Thyroid gland (tissue), 4 donors: ENCODE measurements around the gene SLCO1C1. TPM values are rescaled to one million over a fixed set of nuclear protein-coding genes. Genes with fewer than 3 reads are reported as not detected.

Source experiments
- DNase-seq, 2 donors: peaks; one replicate each; pipeline ENCODE4 v3.0.0-alpha.2; 2019
- H3K27ac ChIP-seq, 3 donors: fragments of 200-600 bp; sonication (generic); 1 replicate in 2 of 3; 2 replicates in 1 of 3; pipeline ENCODE4 v1.5.1; 2016 to 2019; ENCODE audit warnings: mild to moderate bottlenecking in 1 of 3, moderate library complexity in 1 of 3
- H3K27me3 ChIP-seq: fragments of 200-600 bp; sonication (generic); one replicate; pipeline ENCODE4 v1.5.1; 2019
- H3K36me3 ChIP-seq, 2 donors: fragments of 200-600 bp; sonication (generic); one replicate each; pipeline ENCODE4 v1.5.1; 2016 to 2019
- H3K4me1 ChIP-seq, 2 donors: fragments of 200-600 bp; sonication (generic); one replicate each; pipeline ENCODE4 v1.5.1; 2017 to 2019
- H3K4me3 ChIP-seq, 3 donors: fragments of 200-600 bp; sonication (generic); replicated peaks in 1 of 3; 1 replicate in 2 of 3; 2 replicates in 1 of 3; pipeline ENCODE4 v1.5.1; 2016; ENCODE audit warnings: mild to moderate bottlenecking in 1 of 3
- H3K9me3 ChIP-seq: fragments of 200-600 bp; sonication (generic); one replicate; pipeline ENCODE4 v1.5.1; 2017
- CTCF ChIP-seq, 6 experiments: fragments of 200-600 bp in 3 of 6; fragments of 450-650 bp in 3 of 6; sonication (generic) in 3 of 6; IDR thresholded peaks; one replicate each; pipeline ENCODE4 v1.5.1; 2016 to 2019; ENCODE audit warnings: antibody characterized with exemption in 6 of 6, mild to moderate bottlenecking in 2 of 6, inconsistent platforms in 1 of 6, moderate library complexity in 1 of 6
- POLR2A ChIP-seq, 2 donors: fragments of 450-650 bp; IDR thresholded peaks; one replicate each; pipeline ENCODE4 v1.6.1; 2017; ENCODE audit warnings: antibody characterized with exemption in 2 of 2, mild to moderate bottlenecking in 2 of 2, moderate library complexity in 1 of 2
- whole genome bisulfite sequencing, 2 donors: methylation state at CpG; one replicate each; pipeline ENCODE4 v1.1.5; 2017; 5-methylcytosine and 5-hydroxymethylcytosine counted together
- intact Hi-C: fragments of 100-400 bp; cut with DNase I; formaldehyde crosslinking; loops from one replicate; pipeline ENCODE4 v1.15.1; 2023
- total RNA-seq, 4 donors: library from RNA; depleted of rRNA; stranded (reverse); fragments of >200 nt; gene quantifications; one replicate each; pipeline ENCODE4 v1.2.3, GENCODE V29; 2016

Gene SLCO1C1, protein sequence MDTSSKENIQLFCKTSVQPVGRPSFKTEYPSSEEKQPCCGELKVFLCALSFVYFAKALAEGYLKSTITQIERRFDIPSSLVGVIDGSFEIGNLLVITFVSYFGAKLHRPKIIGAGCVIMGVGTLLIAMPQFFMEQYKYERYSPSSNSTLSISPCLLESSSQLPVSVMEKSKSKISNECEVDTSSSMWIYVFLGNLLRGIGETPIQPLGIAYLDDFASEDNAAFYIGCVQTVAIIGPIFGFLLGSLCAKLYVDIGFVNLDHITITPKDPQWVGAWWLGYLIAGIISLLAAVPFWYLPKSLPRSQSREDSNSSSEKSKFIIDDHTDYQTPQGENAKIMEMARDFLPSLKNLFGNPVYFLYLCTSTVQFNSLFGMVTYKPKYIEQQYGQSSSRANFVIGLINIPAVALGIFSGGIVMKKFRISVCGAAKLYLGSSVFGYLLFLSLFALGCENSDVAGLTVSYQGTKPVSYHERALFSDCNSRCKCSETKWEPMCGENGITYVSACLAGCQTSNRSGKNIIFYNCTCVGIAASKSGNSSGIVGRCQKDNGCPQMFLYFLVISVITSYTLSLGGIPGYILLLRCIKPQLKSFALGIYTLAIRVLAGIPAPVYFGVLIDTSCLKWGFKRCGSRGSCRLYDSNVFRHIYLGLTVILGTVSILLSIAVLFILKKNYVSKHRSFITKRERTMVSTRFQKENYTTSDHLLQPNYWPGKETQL
- total RNA-seq = 1 to 10 TPM; 1.1 to 4.7 (median 1.3) TPM

DNA sequence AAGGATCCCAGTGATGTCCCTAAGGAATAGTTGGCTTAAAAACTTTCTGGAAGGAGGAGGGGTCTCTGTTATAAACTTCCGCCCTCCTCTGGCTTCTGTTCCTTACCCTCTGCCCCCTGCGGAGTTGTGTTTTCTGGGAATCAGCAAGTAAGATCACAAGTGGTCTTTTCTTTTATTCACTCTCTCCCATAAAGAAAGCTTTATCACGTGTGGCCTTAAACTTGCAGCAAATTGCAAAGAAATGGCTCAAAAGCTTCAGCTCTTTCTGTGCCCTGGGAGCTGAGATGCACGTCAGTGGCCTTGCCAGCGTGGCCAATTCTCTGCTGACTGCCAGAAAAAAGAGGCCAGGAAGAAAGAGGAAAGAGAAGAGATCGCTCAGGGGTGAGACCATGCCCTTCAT lies at the start of gene SLCO1C1:
Gene SLCO1C1, plus strand, starts transcription at position 101 of the 400 bp plus-strand sequence. CDS start 4,245 bp downstream, outside the sequence.
- Histone ChIP-seq H3K27ac (peak within 1 kb of the TSS in 1 of 3 donors; percentile 16), H3K4me3 (no peak within 1 kb of the TSS), H3K36me3 (no peaks in the 10 kb centered on the region), H3K27me3 (no peaks in the 10 kb centered on the region), H3K9me3 (no peaks in the 10 kb centered on the region), H3K4me1 (peaks cover 0 to 5% of the 10 kb centered on the region in 2 donors)
- 28 to 30% methylated on average over 6 of the region's 6 CpGs for WGBS, 2 donors
- no peak for TF ChIP-seq POLR2A (IDR thresholded peaks at IDR 0.05)
- DNase-seq = peak in 1 of 2 donors; percentile 3
- intact Hi-C loops = no loop called here

DNA sequence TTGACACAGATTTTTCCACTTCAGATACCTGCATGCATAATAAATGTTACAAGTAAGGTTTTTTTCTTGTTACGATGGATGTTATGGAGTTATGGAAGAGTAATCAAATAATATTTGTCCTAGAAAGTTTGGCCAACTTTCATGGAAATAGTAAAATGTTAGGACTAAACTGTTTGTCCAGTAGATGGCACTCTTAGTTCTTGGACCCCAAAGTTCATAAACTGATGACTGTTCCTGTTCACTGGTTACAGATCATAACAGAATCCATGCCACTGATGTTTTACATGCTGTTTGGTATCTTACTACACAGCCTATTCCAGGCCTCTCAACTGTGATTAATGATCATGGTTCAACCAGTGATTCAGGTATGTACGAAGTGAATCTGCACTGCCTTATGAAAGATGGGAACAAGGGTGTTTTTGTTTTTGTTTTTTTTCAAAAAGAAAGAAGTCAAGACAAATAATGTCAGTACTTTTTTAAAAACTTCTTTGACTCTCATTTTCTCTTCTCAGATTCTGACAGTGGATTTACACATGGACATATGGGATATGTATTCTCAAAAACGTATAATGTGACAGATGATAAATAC lies 48.8 kb upstream of the SLCO1C1 start:
- intact Hi-C loops = no loop called here
- H3K9me3 ChIP-seq = no peaks in the 10 kb centered on the region
- H3K4me1 ChIP-seq = no peaks in the 10 kb centered on the region
- H3K4me3 ChIP-seq = no peak overlapping the region
- H3K27me3 ChIP-seq = no peaks in the 10 kb centered on the region
- no peak for DNase-seq
- H3K36me3 ChIP-seq = no peaks in the 10 kb centered on the region
- WGBS, 2 donors = 58 to 62% methylated on average over 3 of the region's 3 CpGs
- no peak for TF ChIP-seq POLR2A (IDR thresholded peaks at IDR 0.05)
- peak in 3 of 6 experiments; percentile 38 to 52 (median 46) for TF ChIP-seq CTCF (IDR thresholded peaks at IDR 0.05)
- no peak overlapping the region for H3K27ac ChIP-seq

GRCh38 chr12:20653871-20654270 lies 41.3 kb upstream of the SLCO1C1 start:
- DNase-seq = no peak
- no peak overlapping the region for H3K4me3 ChIP-seq
- no peaks in the 10 kb centered on the region for H3K9me3 ChIP-seq
- no peak overlapping the region for H3K27ac ChIP-seq
- WGBS, 2 donors = 85 to 92% methylated on average over 2 of the region's 2 CpGs
- no peaks in the 10 kb centered on the region for H3K36me3 ChIP-seq
- H3K4me1 ChIP-seq = no peaks in the 10 kb centered on the region
- H3K27me3 ChIP-seq = no peaks in the 10 kb centered on the region
- TF ChIP-seq POLR2A (IDR thresholded peaks at IDR 0.05) (no peak), CTCF (IDR thresholded peaks at IDR 0.05) (no peak)
- intact Hi-C loops = no loop called here

GRCh38 chr12:20656600-20656999 lies 38.5 kb upstream of the SLCO1C1 start:
- intact Hi-C loops = no loop called here
- TF ChIP-seq CTCF (IDR thresholded peaks at IDR 0.05) = no peak
- Histone ChIP-seq H3K4me1 (no peaks in the 10 kb centered on the region), H3K27ac (no peak overlapping the region), H3K36me3 (no peaks in the 10 kb centered on the region), H3K9me3 (no peaks in the 10 kb centered on the region), H3K27me3 (no peaks in the 10 kb centered on the region), H3K4me3 (no peak overlapping the region)
- WGBS, 2 donors = 57 to 61% methylated on average over 1 of the region's 1 CpG
- no peak for DNase-seq

DNA sequence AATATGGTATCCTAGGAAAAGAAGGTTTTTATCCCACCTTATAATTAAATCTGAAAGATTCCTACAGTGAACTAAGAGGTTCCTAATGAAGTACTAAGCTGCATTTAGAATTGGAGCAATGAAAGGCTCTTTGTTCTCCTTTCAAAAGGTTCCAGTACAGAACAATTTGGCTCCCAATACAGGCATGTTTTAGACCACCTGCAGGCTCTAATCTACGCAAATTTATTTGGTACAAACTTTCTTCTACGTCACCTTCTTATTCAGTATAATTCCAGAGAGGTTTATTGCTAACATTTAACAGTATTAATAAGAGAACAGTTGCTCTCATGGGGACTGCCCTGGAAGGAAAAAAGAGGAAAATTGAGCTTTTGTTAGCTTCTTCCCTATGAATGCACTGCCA lies 37.6 kb upstream of the SLCO1C1 start:
- no peak overlapping the region for H3K4me3 ChIP-seq
- no peaks in the 10 kb centered on the region for H3K36me3 ChIP-seq
- intact Hi-C loops = no loop called here
- H3K27me3 ChIP-seq = no peaks in the 10 kb centered on the region
- TF ChIP-seq POLR2A (IDR thresholded peaks at IDR 0.05) (no peak), CTCF (IDR thresholded peaks at IDR 0.05) (no peak)
- no peaks in the 10 kb centered on the region for H3K9me3 ChIP-seq
- WGBS, 2 donors = 87 to 91% methylated on average over 2 of the region's 2 CpGs
- H3K27ac ChIP-seq = no peak overlapping the region
- DNase-seq = no peak
- H3K4me1 ChIP-seq = no peaks in the 10 kb centered on the region
